A673 (cell line): ENCODE measurements around the gene RASD2. TPM values are rescaled to one million over a fixed set of nuclear protein-coding genes. Genes with fewer than 3 reads are reported as not detected.

Experiments
- BruUV-seq: library from RNA; stranded (reverse); fragments of 400-500 nt; replicated peaks from 2 replicates; lab custom pipeline; 2021; lab: Mats Ljungman, UMichigan
- CTCF ChIA-PET: fragments of 300-600 bp; sonication (Branson Sonifier 250); formaldehyde crosslinking; loops from one replicate; lab custom pipeline; 2022; ENCODE audit warnings: antibody characterized with exemption; lab: Charles Lee
- POLR2A ChIA-PET: fragments of 300-600 bp; sonication (Branson Sonifier 250); formaldehyde crosslinking; loops from one replicate; lab custom pipeline; 2022; ENCODE audit warnings: antibody characterized with exemption; ENCODE audit not compliant: low non-redundant PET; lab: Charles Lee
- DNase-seq: peaks from one replicate; pipeline ENCODE4 v3.0.0-alpha.2; 2015; ENCODE audit warnings: low spot score
- H3K27ac ChIP-seq: fragments of 200-600 bp; sonication (generic); 2 replicates; pipeline ENCODE4 v1.5.1; 2016; ENCODE audit warnings: mixed run types, low read depth, mild to moderate bottlenecking, mixed read lengths, antibody characterized with exemption, low read length; ENCODE audit not compliant: poor library complexity, severe bottlenecking
- H3K27me3 ChIP-seq: fragments of 200-600 bp; sonication (generic); replicated peaks from 2 replicates; pipeline ENCODE4 v1.6.1; 2017; ENCODE audit warnings: mixed run types, low read depth, mild to moderate bottlenecking, mixed read lengths, antibody characterized with exemption, low read length; ENCODE audit not compliant: insufficient read depth, poor library complexity
- H3K36me3 ChIP-seq: fragments of 200-600 bp; sonication (generic); 2 replicates; pipeline ENCODE4 v1.6.1; 2016; ENCODE audit warnings: mixed run types, mild to moderate bottlenecking, mixed read lengths, antibody characterized with exemption, low read length; ENCODE audit not compliant: insufficient read depth, poor library complexity, severe bottlenecking
- H3K4me1 ChIP-seq: fragments of 200-600 bp; sonication (generic); 2 replicates; pipeline ENCODE4 v1.6.1; 2017; ENCODE audit warnings: mixed run types, mild to moderate bottlenecking, mixed read lengths, antibody characterized with exemption, low read length; ENCODE audit not compliant: insufficient read depth, poor library complexity, severe bottlenecking
- H3K4me3 ChIP-seq: fragments of 200-600 bp; sonication (generic); 2 replicates; pipeline ENCODE4 v1.5.1; 2016; ENCODE audit warnings: low read depth, mixed run types, mild to moderate bottlenecking, mixed read lengths, low read length; ENCODE audit not compliant: poor library complexity, severe bottlenecking
- H3K9me3 ChIP-seq: fragments of 200-600 bp; sonication (generic); 2 replicates; pipeline ENCODE4 v1.6.1; 2016; ENCODE audit warnings: mixed run types, low read depth, mild to moderate bottlenecking, mixed read lengths, antibody characterized with exemption, low read length; ENCODE audit not compliant: poor library complexity, severe bottlenecking
- CTCF ChIP-seq: fragments of 300-800, 200-600 bp; sonication (generic); conservative IDR thresholded peaks from 2 replicates; pipeline ENCODE4 v1.5.1; 2017; ENCODE audit warnings: low read depth, mild to moderate bottlenecking, antibody characterized with exemption, low read length, moderate library complexity, mixed read lengths
- EZH2 ChIP-seq: fragments of 200-600 bp; sonication (generic); IDR thresholded peaks from 2 replicates; pipeline ENCODE4 v1.6.1; 2017; ENCODE audit warnings: borderline replicate concordance, low read depth, mild to moderate bottlenecking, mixed read lengths, antibody characterized with exemption, low read length; ENCODE audit not compliant: poor library complexity, severe bottlenecking
- intact Hi-C: fragments of 100-400 bp; cut with micrococcal nuclease; formaldehyde crosslinking; loops from one replicate; pipeline ENCODE4 v1.10.0; 2022; ENCODE audit not compliant: unreplicated experiment
- total RNA-seq: library from RNA; stranded (reverse); gene quantifications from 2 replicates; pipeline ENCODE4 v1.2.3, GENCODE V29; 2021

RASD2 gene
- total RNA-seq, 1 experiment from 2014 or later, result 1.3 TPM

DNA sequence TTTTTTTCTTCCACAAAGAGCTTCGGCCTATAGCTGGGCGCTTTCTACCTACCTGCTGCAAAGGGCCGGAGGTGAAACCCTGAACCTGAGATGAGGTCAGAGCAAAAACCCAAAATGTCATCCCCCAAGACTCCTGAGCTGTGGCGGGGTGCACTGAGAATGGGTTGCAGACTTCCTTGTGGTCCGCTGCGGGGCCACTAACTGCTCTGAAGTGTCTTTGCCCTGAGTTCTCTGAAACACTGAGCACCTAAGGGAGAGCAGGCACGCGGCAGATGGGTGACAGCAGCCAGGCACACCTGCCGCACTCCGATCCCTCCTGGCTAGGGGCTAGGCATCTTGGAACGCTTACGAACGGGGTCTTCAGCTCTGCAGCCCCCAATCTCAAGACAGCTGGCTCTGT lies 29.3 kb downstream of the RASD2 start:
- POLR2A ChIA-PET, result no interaction called here
- Histone ChIP-seq H3K36me3 (no peaks in the 10 kb centered on the region), H3K27ac (no peak overlapping the region), H3K9me3 (no peaks in the 10 kb centered on the region), H3K27me3 (no peaks in the 10 kb centered on the region), H3K4me1 (peaks cover 18% of the 10 kb centered on the region), H3K4me3 (no peak overlapping the region)
- CTCF ChIA-PET, result no interaction called here
- no peak for TF ChIP-seq EZH2
- no TSS peak for BruUV-seq
- DNase-seq, result no peak
- intact Hi-C loops, result no loop called here

- H3K36me3 ChIP-seq, result no peaks in the 10 kb centered on the region
- no peak overlapping the region for H3K27ac ChIP-seq
- no peaks in the 10 kb centered on the region for H3K9me3 ChIP-seq
- DNase-seq, result no peak
- H3K4me1 ChIP-seq, result peaks cover 15% of the 10 kb centered on the region
- intact Hi-C loops, result no loop called here
- no peaks in the 10 kb centered on the region for H3K27me3 ChIP-seq
- TF ChIP-seq CTCF, result no peak
- TF ChIP-seq EZH2, result no peak
- no peak overlapping the region for H3K4me3 ChIP-seq
- POLR2A ChIA-PET, result no interaction called here
- CTCF ChIA-PET, result no interaction called here
- BruUV-seq, result no TSS peak
These were observed 30.1 kb downstream of the RASD2 start for GRCh38 chr22:35570686-35571194.

- Histone ChIP-seq H3K4me1 (peaks cover 11% of the 10 kb centered on the region), H3K27ac (no peak overlapping the region), H3K9me3 (no peaks in the 10 kb centered on the region), H3K36me3 (no peaks in the 10 kb centered on the region), H3K27me3 (no peaks in the 10 kb centered on the region), H3K4me3 (no peak overlapping the region)
- no peak for DNase-seq
- POLR2A ChIA-PET, result no interaction called here
- TF ChIP-seq EZH2 (no peak), CTCF (no peak)
- intact Hi-C loops, result no loop called here
- BruUV-seq, result no TSS peak
- CTCF ChIA-PET, result no interaction called here
These were observed 31.9 kb downstream of the RASD2 start for GRCh38 chr22:35572556-35572955.
